Activated CD4-positive, alpha-beta T cell treated with anti-CD3 and anti-CD28 coated beads, Interleukin-2, amount 10 ng/mL, durations not matched to agents 7 days and 5 days (primary cell): ENCODE data around the gene PTK6. TPM values are rescaled to one million over a fixed set of nuclear protein-coding genes. Genes with fewer than 3 reads are reported as not detected.
"Not testable (repeated sequence)": the region's sequence is repeated elsewhere in the genome, so short reads cannot be mapped to it uniquely, and the experiment has no call there.

Source experiments
- CTCF ChIA-PET: fragments of 350-600 bp; sonication (Branson Sonifier 250); formaldehyde crosslinking; loops from one replicate; lab custom pipeline; 2021; ENCODE audit warnings: antibody characterized with exemption; lab: Charles Lee
- POLR2A ChIA-PET: fragments of 350-600 bp; sonication (Branson Sonifier 250); formaldehyde crosslinking; loops from one replicate; lab custom pipeline; 2021; ENCODE audit warnings: antibody characterized with exemption; lab: Charles Lee
- DNase-seq: peaks from one replicate; pipeline ENCODE4 v3.0.0-alpha.2; 2020
- H3K27ac Mint-ChIP-seq: one replicate; pipeline ENCODE4 v1.8.0; 2021; ENCODE audit warnings: mild to moderate bottlenecking, moderate library complexity, mixed read lengths
- H3K27me3 Mint-ChIP-seq: one replicate; pipeline ENCODE4 v1.8.0; 2021; ENCODE audit warnings: mixed read lengths
- H3K36me3 Mint-ChIP-seq: one replicate; pipeline ENCODE4 v1.8.0; 2021; ENCODE audit warnings: low read depth, mixed read lengths
- H3K4me1 Mint-ChIP-seq: one replicate; pipeline ENCODE4 v1.8.0; 2021; ENCODE audit warnings: mixed read lengths
- H3K4me3 Mint-ChIP-seq: one replicate; pipeline ENCODE4 v1.8.0; 2021; ENCODE audit warnings: mild to moderate bottlenecking, moderate library complexity, mixed read lengths
- H3K9me3 Mint-ChIP-seq: one replicate; pipeline ENCODE4 v1.8.0; 2021; ENCODE audit warnings: mixed read lengths
- total RNA-seq, 2 experiments: library from RNA; stranded (reverse); gene quantifications; one replicate each; pipeline ENCODE4 v1.2.3, GENCODE V29; 2021

The PTK6 gene
- total RNA-seq, 2 experiments from 2014 or later, result 0.71 to 0.74 TPM

GRCh38 chr20:63559485-63560332 is 22.5 kb upstream of the PTK6 start:
- H3K9me3 Mint-ChIP-seq, POLR2A ChIA-PET, H3K4me1 Mint-ChIP-seq, H3K27ac Mint-ChIP-seq, H3K4me3 Mint-ChIP-seq, CTCF ChIA-PET, H3K27me3 Mint-ChIP-seq: not testable (repeated sequence)
- DNase-seq, result peak; percentile 48
- H3K36me3 Mint-ChIP-seq, result peaks cover 20% of the 10 kb centered on the region

DNA sequence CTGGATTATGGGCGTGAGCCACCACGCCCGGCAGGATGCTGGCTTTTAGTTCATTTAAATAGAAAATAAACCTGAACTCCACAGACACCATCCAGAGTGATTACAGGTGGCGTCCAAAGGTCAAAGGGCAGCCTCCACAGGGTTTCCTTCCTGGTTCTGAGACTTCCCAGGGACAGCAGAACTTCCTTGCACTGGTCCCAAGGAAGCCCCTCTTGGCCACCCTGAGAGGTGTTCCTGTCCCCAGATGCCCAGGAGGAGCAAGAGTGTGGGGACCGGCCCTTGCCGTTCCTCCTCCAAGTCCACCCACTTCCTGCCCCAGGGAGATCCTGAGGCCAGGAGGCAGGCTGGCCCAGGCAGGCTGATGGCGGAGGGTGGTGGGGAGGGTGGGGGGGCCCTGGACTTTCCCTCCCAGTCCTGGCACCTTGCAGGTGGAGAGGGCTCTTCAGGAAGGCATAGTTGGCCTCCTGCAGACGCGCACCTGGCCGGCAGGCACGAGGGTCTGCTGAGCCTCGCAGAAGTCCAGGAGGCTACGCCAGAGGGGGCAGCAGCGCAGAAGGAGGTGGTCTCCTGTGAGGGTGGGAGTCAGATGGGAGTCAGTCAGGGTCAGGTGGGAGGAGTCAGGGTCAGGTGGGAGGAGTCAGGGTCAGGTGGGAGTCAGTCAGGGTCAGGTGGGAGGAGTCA is 21.8 kb upstream of the PTK6 start:
- peaks cover 2% of the 10 kb centered on the region for H3K9me3 Mint-ChIP-seq
- peaks cover 4% of the 10 kb centered on the region for H3K4me1 Mint-ChIP-seq
- DNase-seq, result no peak
- no peak overlapping the region for H3K4me3 Mint-ChIP-seq
- H3K36me3 Mint-ChIP-seq, result peaks cover 20% of the 10 kb centered on the region
- no peaks in the 10 kb centered on the region for H3K27me3 Mint-ChIP-seq
- POLR2A ChIA-PET, result no interaction called here
- H3K27ac Mint-ChIP-seq, result no peak overlapping the region
- CTCF ChIA-PET, result no interaction called here

- POLR2A ChIA-PET, result no interaction called here
- Mint-ChIP-seq H3K9me3 (peaks cover 2% of the 10 kb centered on the region), H3K4me1 (peaks cover 14% of the 10 kb centered on the region), H3K27ac (no peak overlapping the region), H3K4me3 (no peak overlapping the region), H3K36me3 (peaks cover 20% of the 10 kb centered on the region), H3K27me3 (no peaks in the 10 kb centered on the region)
- CTCF ChIA-PET, result interaction anchor here (0.8 to 2.3 kb wide), 3 partner anchors 13 to 101 kb away, joined by 3 to 12 read pairs (median 3); partner anchors contain the start of genes PTK6 and RTEL1
- no peak for DNase-seq
These were observed 20.3 kb upstream of the PTK6 start for GRCh38 chr20:63557481-63557891.

GRCh38 chr20:63556873-63557478 is 19.8 kb upstream of the PTK6 start:
- ChIA-PET POLR2A (no interaction called here), CTCF (interaction anchor here (0.8 to 2.3 kb wide), 3 partner anchors 13 to 101 kb away, joined by 3 to 12 read pairs (median 3); partner anchors contain the start of genes PTK6 and RTEL1)
- peaks cover 20% of the 10 kb centered on the region for H3K36me3 Mint-ChIP-seq
- DNase-seq, result no peak
- H3K27ac Mint-ChIP-seq, result no peak overlapping the region
- peaks cover 2% of the 10 kb centered on the region for H3K9me3 Mint-ChIP-seq
- peaks cover 18% of the 10 kb centered on the region for H3K4me1 Mint-ChIP-seq
- no peaks in the 10 kb centered on the region for H3K27me3 Mint-ChIP-seq
- no peak overlapping the region for H3K4me3 Mint-ChIP-seq

DNA sequence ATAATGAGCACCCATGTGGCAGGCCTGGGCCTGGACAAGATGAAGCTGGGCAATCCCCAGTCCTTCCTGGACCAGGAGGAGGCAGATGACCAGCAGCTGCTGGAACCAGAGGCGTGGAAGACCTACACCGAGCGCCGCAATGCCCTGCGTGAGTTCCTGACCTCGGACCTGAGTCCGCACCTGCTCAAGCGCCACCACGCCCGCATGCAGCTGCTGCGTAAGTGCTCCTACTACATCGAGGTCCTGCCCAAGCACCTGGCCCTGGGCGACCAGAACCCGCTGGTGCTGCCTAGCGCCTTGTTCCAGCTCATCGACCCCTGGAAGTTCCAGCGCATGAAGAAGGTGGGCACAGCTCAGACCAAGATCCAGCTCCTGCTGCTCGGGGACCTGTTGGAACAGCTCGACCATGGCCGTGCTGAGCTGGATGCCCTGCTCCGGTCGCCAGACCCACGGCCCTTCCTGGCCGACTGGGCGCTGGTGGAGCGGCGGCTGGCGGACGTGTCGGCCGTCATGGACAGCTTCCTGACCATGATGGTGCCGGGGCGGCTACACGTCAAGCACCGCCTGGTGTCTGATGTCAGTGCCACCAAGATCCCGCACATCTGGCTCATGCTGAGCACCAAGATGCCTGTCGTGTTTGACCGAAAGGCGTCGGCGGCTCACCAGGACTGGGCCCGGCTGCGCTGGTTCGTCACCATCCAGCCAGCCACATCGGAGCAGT is 18.6 kb upstream of the PTK6 start:
- POLR2A ChIA-PET, result no interaction called here
- Mint-ChIP-seq H3K36me3 (peaks cover 15% of the 10 kb centered on the region), H3K27me3 (peaks cover 4% of the 10 kb centered on the region), H3K4me3 (no peak overlapping the region), H3K27ac (no peak overlapping the region), H3K4me1 (peaks cover 19% of the 10 kb centered on the region), H3K9me3 (peaks cover 2% of the 10 kb centered on the region)
- DNase-seq, result no peak
- CTCF ChIA-PET, result interaction anchor here (1.1 to 2.3 kb wide), 4 partner anchors 10 to 18 kb away, joined by 3 to 12 read pairs (median 4); partner anchors contain the start of gene PTK6

- no peak for DNase-seq
- POLR2A ChIA-PET, result no interaction called here
- H3K9me3 Mint-ChIP-seq, result no peaks in the 10 kb centered on the region
These were observed 17.4 kb upstream of the PTK6 start for GRCh38 chr20:63554361-63555278.

GRCh38 chr20:63553933-63554290 is 16.7 kb upstream of the PTK6 start, which contains the start of gene FNDC11:
TSS of gene FNDC11 (plus strand) at chr20:63554159. CDS start at chr20:63555664, 1,505 bp downstream.
- Mint-ChIP-seq H3K4me1 (peaks cover 17% of the 10 kb centered on the region), H3K9me3 (no peaks in the 10 kb centered on the region), H3K36me3 (peaks cover 5% of the 10 kb centered on the region), H3K4me3 (peak within 1 kb of the TSS; percentile 41), H3K27ac (peak within 1 kb of the TSS; percentile 90), H3K27me3 (peaks cover 11% of the 10 kb centered on the region)
- ChIA-PET CTCF (interaction anchor here (1.3 to 1.4 kb wide), 2 partner anchors 12 to 16 kb away, joined by 4 to 10 read pairs; partner anchors contain the start of gene PTK6), POLR2A (no interaction called here)
- no peak for DNase-seq

More at GRCh38 chr20:63554361-63555278, 17.4 kb upstream of the PTK6 start:
- H3K4me3 Mint-ChIP-seq, result peak overlapping the region; percentile 32
- H3K27me3 Mint-ChIP-seq, result peaks cover 6% of the 10 kb centered on the region
- H3K36me3 Mint-ChIP-seq, result peaks cover 8% of the 10 kb centered on the region
- peaks cover 17% of the 10 kb centered on the region for H3K4me1 Mint-ChIP-seq
- CTCF ChIA-PET, result interaction anchor here (1.1 to 1.4 kb wide), 5 partner anchors 11 to 20 kb away, joined by 3 to 10 read pairs (median 4); partner anchors contain the start of genes HELZ2 and PTK6
- no peak overlapping the region for H3K27ac Mint-ChIP-seq

DNA sequence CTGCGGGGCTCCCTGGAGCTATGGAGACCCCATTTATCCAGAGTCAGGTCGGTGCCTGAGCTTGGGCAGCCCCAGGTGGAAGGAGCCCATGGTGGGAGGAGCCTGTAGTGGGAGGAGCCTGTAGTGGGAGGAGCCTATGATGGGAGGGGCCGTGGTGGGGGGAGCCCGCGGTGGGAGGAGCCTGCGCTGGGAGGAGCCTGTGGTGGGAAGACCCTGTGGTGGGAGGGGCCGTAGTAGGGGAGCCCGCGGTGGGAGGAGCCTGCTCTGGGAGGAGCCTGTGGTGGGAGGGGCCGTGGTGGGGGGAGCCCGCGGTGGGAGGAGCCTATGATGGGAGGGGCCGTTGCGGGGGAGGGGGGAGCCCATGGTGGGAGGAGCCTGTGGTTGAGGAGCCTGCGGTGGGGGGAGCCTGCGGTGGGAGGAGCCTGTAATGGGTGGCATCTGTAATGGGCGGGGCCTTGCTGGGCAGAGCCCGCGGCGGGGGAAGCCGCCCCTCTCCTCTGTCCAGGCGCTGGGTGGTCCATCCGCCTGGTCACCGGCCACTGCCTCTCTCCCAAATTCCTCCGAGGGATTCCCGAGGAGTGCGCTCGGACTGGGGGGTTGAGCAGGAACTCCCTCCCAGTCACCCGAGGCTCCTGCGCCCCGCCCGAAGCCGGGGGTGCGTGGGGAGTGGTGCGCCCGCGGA is 16.2 kb upstream of the PTK6 start:
- H3K27ac Mint-ChIP-seq, result peak overlapping the region; percentile 90
- peaks cover 17% of the 10 kb centered on the region for H3K4me1 Mint-ChIP-seq
- peaks cover 14% of the 10 kb centered on the region for H3K27me3 Mint-ChIP-seq
- H3K9me3 Mint-ChIP-seq, result no peaks in the 10 kb centered on the region
- POLR2A ChIA-PET, result no interaction called here
- CTCF ChIA-PET, result interaction anchor here (0.6 to 4.7 kb wide), 5 partner anchors 11 to 409 kb away, joined by 3 to 41 read pairs (median 4); partner anchors contain the start of gene PTK6
- peaks cover 2% of the 10 kb centered on the region for H3K36me3 Mint-ChIP-seq
- DNase-seq, result peak; percentile 81
- H3K4me3 Mint-ChIP-seq, result peak overlapping the region; percentile 41

GRCh38 chr20:63552481-63553249 is 15.5 kb upstream of the PTK6 start:
- Mint-ChIP-seq H3K27ac (peak overlapping the region; percentile 90), H3K27me3 (peaks cover 14% of the 10 kb centered on the region), H3K4me3 (peak overlapping the region; percentile 41), H3K4me1 (peaks cover 17% of the 10 kb centered on the region), H3K9me3 (no peaks in the 10 kb centered on the region), H3K36me3 (no peaks in the 10 kb centered on the region)
- ChIA-PET CTCF (interaction anchor here (0.6 to 4.7 kb wide), 5 partner anchors 10 to 410 kb away, joined by 3 to 41 read pairs (median 4); partner anchors contain the start of gene PTK6), POLR2A (no interaction called here)
- peak; percentile 71 for DNase-seq

GRCh38 chr20:63551068-63551467 is 13.9 kb upstream of the PTK6 start:
- no peaks in the 10 kb centered on the region for H3K9me3 Mint-ChIP-seq
- no peaks in the 10 kb centered on the region for H3K36me3 Mint-ChIP-seq
- peaks cover 14% of the 10 kb centered on the region for H3K27me3 Mint-ChIP-seq
- no peak for DNase-seq
- no peak overlapping the region for H3K4me3 Mint-ChIP-seq
- no peak overlapping the region for H3K27ac Mint-ChIP-seq
- ChIA-PET CTCF (interaction anchor here (0.7 to 4.7 kb wide), 3 partner anchors 12 to 120 kb away, joined by 3 to 41 read pairs (median 5); partner anchors contain the start of gene PTK6), POLR2A (no interaction called here)
- H3K4me1 Mint-ChIP-seq, result peaks cover 17% of the 10 kb centered on the region
